ENCODE results near the gene AFF1. TPM values are rescaled to one million over a fixed set of nuclear protein-coding genes. Genes with fewer than 3 reads are reported as not detected.
A peak's percentile ranks its signal among the peaks of the same experiment; 100 is the strongest.

AFF1 gene
- total RNA-seq, 2 experiments from 2014 or later, result 28.7 to 69.7 TPM

- intact Hi-C loops (cut with micrococcal nuclease; ENCODE audit: unreplicated experiment), result no loop called here
- no peak overlapping the region for H2AFZ ChIP-seq (ENCODE audit: low read length)
- no peaks in the 10 kb centered on the region for H3K9me2 ChIP-seq (ENCODE audit: insufficient read depth, low read length)
- TF ChIP-seq EZH2phosphoT487 (IDR thresholded peaks at IDR 0.05; ENCODE audit: borderline replicate concordance, low read depth, low read length) (no peak), CTCF (conservative IDR thresholded peaks at IDR 0.05; ENCODE audit: low read length) (no peak)
- peak overlapping the region; percentile 16 for H3K27ac ChIP-seq (ENCODE audit: low read depth, low read length, poor library complexity, severe bottlenecking)
- H4K20me1 ChIP-seq (ENCODE audit: insufficient read depth, low read length), result no peaks in the 10 kb centered on the region
- peaks cover 52% of the 10 kb centered on the region for H3K4me1 ChIP-seq (ENCODE audit: insufficient read depth, low read length, poor library complexity, severe bottlenecking)
- CTCF ChIA-PET (ENCODE audit: unreplicated experiment), result no interaction called here
- H3K36me3 ChIP-seq (ENCODE audit: insufficient read depth, low read length), result peaks cover 9% of the 10 kb centered on the region; the same call in 1 of the 2 replicates
- no TSS peak for BruUV-seq (replicated peaks)
- POLR2A ChIA-PET, result interaction anchor here (0.6 to 1.1 kb wide), 2 partner anchors 10 to 134 kb away, joined by 3 to 5 read pairs; no protein-coding TSS in a partner anchor
- DNase-seq (ENCODE audit: low spot score), result no peak
- H3K4me3 ChIP-seq (ENCODE audit: low read depth, low read length, poor library complexity, severe bottlenecking), result no peak overlapping the region
- peaks cover 28% of the 10 kb centered on the region for H3K79me2 ChIP-seq (ENCODE audit: insufficient read depth, low read depth, low read length)
- H3K4me2 ChIP-seq (ENCODE audit: low read length), result peak overlapping the region; percentile 40
- no peaks in the 10 kb centered on the region for H3K9me3 ChIP-seq (ENCODE audit: low read length)
Measured at GRCh38 chr4:87065021-87065420, 130.2 kb downstream of the AFF1 start.

- no peak overlapping the region for H2AFZ ChIP-seq (ENCODE audit: low read length)
- intact Hi-C loops (cut with micrococcal nuclease; ENCODE audit: unreplicated experiment), result no loop called here
- H3K79me2 ChIP-seq (ENCODE audit: insufficient read depth, low read depth, low read length), result peaks cover 28% of the 10 kb centered on the region
- BruUV-seq (replicated peaks), result no TSS peak
- no peak for TF ChIP-seq CTCF (conservative IDR thresholded peaks at IDR 0.05; ENCODE audit: low read length)
- no peak for TF ChIP-seq EZH2phosphoT487 (IDR thresholded peaks at IDR 0.05; ENCODE audit: borderline replicate concordance, low read depth, low read length)
- H3K9me3 ChIP-seq (ENCODE audit: low read length), result no peaks in the 10 kb centered on the region
- ChIA-PET CTCF (ENCODE audit: unreplicated experiment) (no interaction called here), POLR2A (interaction anchor here (0.5 kb wide), 1 partner anchor 1596 kb away, joined by 4 read pairs; no protein-coding TSS in a partner anchor)
- no peaks in the 10 kb centered on the region for H3K9me2 ChIP-seq (ENCODE audit: insufficient read depth, low read length)
- peaks cover 52% of the 10 kb centered on the region for H3K4me1 ChIP-seq (ENCODE audit: insufficient read depth, low read length, poor library complexity, severe bottlenecking)
- no peak for DNase-seq (ENCODE audit: low spot score)
- no peak overlapping the region for H3K27ac ChIP-seq (ENCODE audit: low read depth, low read length, poor library complexity, severe bottlenecking)
- H3K4me2 ChIP-seq (ENCODE audit: low read length), result no peak overlapping the region
- no peak overlapping the region for H3K4me3 ChIP-seq (ENCODE audit: low read depth, low read length, poor library complexity, severe bottlenecking)
- no peaks in the 10 kb centered on the region for H4K20me1 ChIP-seq (ENCODE audit: insufficient read depth, low read length)
- H3K36me3 ChIP-seq (ENCODE audit: insufficient read depth, low read length), result no peaks in the 10 kb centered on the region
Measured at GRCh38 chr4:87066403-87067123, 131.8 kb downstream of the AFF1 start.
